Neural cell (in vitro differentiated cells): ENCODE data around the gene ZNF425. TPM values are rescaled to one million over a fixed set of nuclear protein-coding genes. Genes with fewer than 3 reads are reported as not detected.
"Not testable (repeated sequence)": the region's sequence is repeated elsewhere in the genome, so short reads cannot be mapped to it uniquely, and the experiment has no call there.

Experiments used
- H2AFZ ChIP-seq: fragments of 200-600, 300-800 bp; sonication (generic), shearing (Covaris generic); 2 replicates; pipeline ENCODE4 v1.6.0; 2014; ENCODE audit warnings: low read depth, mild to moderate bottlenecking, antibody characterized with exemption, low read length, moderate library complexity
- H3F3A ChIP-seq: fragments of 200-600 bp; shearing (Covaris generic); 2 replicates; pipeline ENCODE4 v1.6.1; 2016; ENCODE audit warnings: mild to moderate bottlenecking, moderate library complexity, mixed read lengths, antibody characterized with exemption, low read length; ENCODE audit not compliant: insufficient read depth, poor library complexity, severe bottlenecking
- H3K27ac ChIP-seq: fragments of 200-600, 300-800 bp; sonication (generic), shearing (Covaris generic); 2 replicates; pipeline ENCODE4 v1.5.1; 2014; ENCODE audit warnings: mild to moderate bottlenecking, low read length, moderate library complexity
- H3K27me3 ChIP-seq: fragments of 300-800, 200-600 bp; sonication (generic), shearing (Covaris generic); 2 replicates; pipeline ENCODE4 v1.6.0; 2014; ENCODE audit warnings: mild to moderate bottlenecking, low read depth, low read length, moderate library complexity; ENCODE audit not compliant: insufficient read depth
- H3K36me3 ChIP-seq: fragments of 300-800, 200-600 bp; sonication (generic), shearing (Covaris generic); 2 replicates; pipeline ENCODE4 v1.5.1; 2014; ENCODE audit warnings: mild to moderate bottlenecking, antibody characterized with exemption, low read length, moderate library complexity; ENCODE audit not compliant: insufficient read depth
- H3K4me2 ChIP-seq: fragments of 300-800, 200-600 bp; sonication (generic), shearing (Covaris generic); 2 replicates; pipeline ENCODE4 v1.6.0; 2014; ENCODE audit warnings: mild to moderate bottlenecking, low read length
- H3K4me3 ChIP-seq: fragments of 300-800, 200-600 bp; sonication (generic), shearing (Covaris generic); 2 replicates; pipeline ENCODE4 v1.5.1; 2014; ENCODE audit warnings: mild to moderate bottlenecking, low read length, moderate library complexity
- H3K79me2 ChIP-seq: fragments of 200-600 bp; shearing (Covaris generic); replicated peaks from 2 replicates; pipeline ENCODE4 v1.6.0; 2014; ENCODE audit warnings: mild to moderate bottlenecking, low read length, moderate library complexity; ENCODE audit not compliant: insufficient read depth
- H3K9ac ChIP-seq: fragments of 300-800, 200-600 bp; sonication (generic), shearing (Covaris generic); 2 replicates; pipeline ENCODE4 v1.6.1; 2016; ENCODE audit warnings: mild to moderate bottlenecking, low read length, mixed read lengths
- H3K9me2 ChIP-seq: fragments of 200-600 bp; shearing (Covaris generic); 2 replicates; pipeline ENCODE4 v1.6.1; 2016; ENCODE audit warnings: mild to moderate bottlenecking, low read length, mixed read lengths; ENCODE audit not compliant: insufficient read depth
- H3K9me3 ChIP-seq: fragments of 200-600, 300-800 bp; sonication (generic), shearing (Covaris generic); 2 replicates; pipeline ENCODE4 v1.6.1; 2016; ENCODE audit warnings: mild to moderate bottlenecking, mixed run types, low read length, moderate library complexity, mixed read lengths
- H4K20me1 ChIP-seq: fragments of 200-600 bp; shearing (Covaris generic); 2 replicates; pipeline ENCODE4 v1.6.1; 2016; ENCODE audit warnings: mild to moderate bottlenecking, mixed run types; ENCODE audit not compliant: insufficient read depth
- CTCF ChIP-seq: fragments of 450-650 bp; IDR thresholded peaks from 2 replicates; pipeline ENCODE4 v1.5.1; 2014; ENCODE audit warnings: antibody characterized with exemption, mild to moderate bottlenecking, moderate library complexity; ENCODE audit not compliant: poor library complexity, severe bottlenecking
- EP300 ChIP-seq: fragments of 450-650 bp; conservative IDR thresholded peaks from 2 replicates; pipeline ENCODE4 v1.6.1; 2014; ENCODE audit warnings: antibody characterized with exemption, mild to moderate bottlenecking, moderate library complexity; ENCODE audit not compliant: poor library complexity, severe bottlenecking
- EZH2 ChIP-seq: fragments of 200-600, 300-800 bp; shearing (Covaris generic), sonication (generic); IDR thresholded peaks from 2 replicates; pipeline ENCODE4 v1.6.1; 2014; ENCODE audit warnings: antibody characterized with exemption, low read length, borderline replicate concordance, mild to moderate bottlenecking; ENCODE audit not compliant: insufficient read depth, poor library complexity, severe bottlenecking
- MXI1 ChIP-seq: fragments of 450-650 bp; conservative IDR thresholded peaks from 2 replicates; pipeline ENCODE4 v1.6.1; 2014; ENCODE audit warnings: antibody characterized with exemption, mild to moderate bottlenecking; ENCODE audit not compliant: poor library complexity, severe bottlenecking
- POLR2AphosphoS5 ChIP-seq: IDR thresholded peaks from 2 replicates; pipeline ENCODE4 v1.6.1; 2012
- RAD21 ChIP-seq: fragments of 450-650 bp; conservative IDR thresholded peaks from 2 replicates; pipeline ENCODE4 v1.6.1; 2014; ENCODE audit warnings: antibody characterized with exemption, mild to moderate bottlenecking, moderate library complexity
- SMC3 ChIP-seq: fragments of 450-650 bp; conservative IDR thresholded peaks from 2 replicates; pipeline ENCODE4 v1.6.1; 2014; ENCODE audit warnings: antibody characterized with exemption, mild to moderate bottlenecking, moderate library complexity; ENCODE audit not compliant: poor library complexity
- TAF1 ChIP-seq: IDR thresholded peaks from 2 replicates; pipeline ENCODE4 v1.6.1; 2012; ENCODE audit warnings: low read depth
- polyA plus RNA-seq: library from polyadenylated mRNA; depleted of rRNA; stranded (reverse); fragments of >200 nt; gene quantifications from 2 replicates; pipeline ENCODE4 v1.2.3, GENCODE V29; 2014
- TF ChIP-seq, protein P1 (sequence below): IDR thresholded peaks from 2 replicates; pipeline ENCODE4 v1.6.1; 2012; ENCODE audit warnings: borderline replicate concordance

Gene ZNF425
- polyA plus RNA-seq, 1 donor from 2014 or later = 5.1 TPM

DNA sequence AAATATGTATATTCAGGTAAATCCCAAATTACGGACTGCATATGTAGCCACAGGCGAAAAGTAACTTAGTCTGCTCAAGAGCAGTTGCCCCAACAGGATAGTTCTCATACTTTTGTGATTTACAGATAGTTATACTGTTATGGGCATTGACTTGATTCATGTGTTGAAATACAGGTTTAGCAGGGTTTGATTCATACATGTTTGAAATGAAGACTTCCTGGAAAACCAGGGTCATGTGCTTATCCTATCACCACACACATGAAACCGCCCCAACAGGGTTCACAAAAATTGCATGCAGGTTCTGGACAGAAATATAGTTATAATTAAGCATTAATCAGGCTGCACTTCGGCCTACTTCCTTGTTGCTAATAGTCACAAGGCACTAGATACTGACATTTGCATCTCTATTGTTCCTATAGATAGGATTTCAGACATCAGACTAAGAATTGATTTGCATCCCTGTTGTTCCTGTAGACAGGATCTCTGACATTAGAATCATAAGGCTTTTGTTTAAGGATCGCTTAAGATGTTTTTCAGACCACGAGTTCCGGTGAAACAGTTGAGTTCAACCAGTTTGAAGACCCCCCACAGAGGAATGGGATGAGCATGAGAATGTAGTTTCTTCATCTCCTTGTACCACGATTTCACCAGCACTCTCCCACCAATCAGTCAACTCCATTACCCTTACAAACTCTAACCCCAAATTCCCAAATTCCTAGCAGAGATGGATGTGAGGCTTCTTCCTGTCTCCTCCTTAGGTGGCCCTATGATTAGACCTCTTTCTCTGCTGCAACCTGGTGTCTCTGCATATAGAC lies 19.1 kb upstream of the ZNF425 start:
- H3K4me3 ChIP-seq = no peak overlapping the region
- no peaks in the 10 kb centered on the region for H3K9me2 ChIP-seq
- H4K20me1 ChIP-seq = no peaks in the 10 kb centered on the region
- H3K27me3 ChIP-seq = no peaks in the 10 kb centered on the region
- peaks cover 18% of the 10 kb centered on the region for H3K79me2 ChIP-seq
- H3F3A ChIP-seq = peaks cover 4% of the 10 kb centered on the region
- TF ChIP-seq POLR2AphosphoS5 (no peak), MXI1 (no peak), RAD21 (no peak), EP300 (no peak), TAF1 (no peak), EZH2 (no peak), SMC3 (no peak), CTCF (no peak)
- TF ChIP-seq, protein P1, sequence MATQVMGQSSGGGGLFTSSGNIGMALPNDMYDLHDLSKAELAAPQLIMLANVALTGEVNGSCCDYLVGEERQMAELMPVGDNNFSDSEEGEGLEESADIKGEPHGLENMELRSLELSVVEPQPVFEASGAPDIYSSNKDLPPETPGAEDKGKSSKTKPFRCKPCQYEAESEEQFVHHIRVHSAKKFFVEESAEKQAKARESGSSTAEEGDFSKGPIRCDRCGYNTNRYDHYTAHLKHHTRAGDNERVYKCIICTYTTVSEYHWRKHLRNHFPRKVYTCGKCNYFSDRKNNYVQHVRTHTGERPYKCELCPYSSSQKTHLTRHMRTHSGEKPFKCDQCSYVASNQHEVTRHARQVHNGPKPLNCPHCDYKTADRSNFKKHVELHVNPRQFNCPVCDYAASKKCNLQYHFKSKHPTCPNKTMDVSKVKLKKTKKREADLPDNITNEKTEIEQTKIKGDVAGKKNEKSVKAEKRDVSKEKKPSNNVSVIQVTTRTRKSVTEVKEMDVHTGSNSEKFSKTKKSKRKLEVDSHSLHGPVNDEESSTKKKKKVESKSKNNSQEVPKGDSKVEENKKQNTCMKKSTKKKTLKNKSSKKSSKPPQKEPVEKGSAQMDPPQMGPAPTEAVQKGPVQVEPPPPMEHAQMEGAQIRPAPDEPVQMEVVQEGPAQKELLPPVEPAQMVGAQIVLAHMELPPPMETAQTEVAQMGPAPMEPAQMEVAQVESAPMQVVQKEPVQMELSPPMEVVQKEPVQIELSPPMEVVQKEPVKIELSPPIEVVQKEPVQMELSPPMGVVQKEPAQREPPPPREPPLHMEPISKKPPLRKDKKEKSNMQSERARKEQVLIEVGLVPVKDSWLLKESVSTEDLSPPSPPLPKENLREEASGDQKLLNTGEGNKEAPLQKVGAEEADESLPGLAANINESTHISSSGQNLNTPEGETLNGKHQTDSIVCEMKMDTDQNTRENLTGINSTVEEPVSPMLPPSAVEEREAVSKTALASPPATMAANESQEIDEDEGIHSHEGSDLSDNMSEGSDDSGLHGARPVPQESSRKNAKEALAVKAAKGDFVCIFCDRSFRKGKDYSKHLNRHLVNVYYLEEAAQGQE = no peak
- no peak overlapping the region for H3K9ac ChIP-seq
- H3K9me3 ChIP-seq = no peaks in the 10 kb centered on the region
- no peak overlapping the region for H3K4me2 ChIP-seq
- H2AFZ ChIP-seq = no peak overlapping the region
- H3K36me3 ChIP-seq = no peaks in the 10 kb centered on the region
- H3K27ac ChIP-seq = no peak overlapping the region

DNA sequence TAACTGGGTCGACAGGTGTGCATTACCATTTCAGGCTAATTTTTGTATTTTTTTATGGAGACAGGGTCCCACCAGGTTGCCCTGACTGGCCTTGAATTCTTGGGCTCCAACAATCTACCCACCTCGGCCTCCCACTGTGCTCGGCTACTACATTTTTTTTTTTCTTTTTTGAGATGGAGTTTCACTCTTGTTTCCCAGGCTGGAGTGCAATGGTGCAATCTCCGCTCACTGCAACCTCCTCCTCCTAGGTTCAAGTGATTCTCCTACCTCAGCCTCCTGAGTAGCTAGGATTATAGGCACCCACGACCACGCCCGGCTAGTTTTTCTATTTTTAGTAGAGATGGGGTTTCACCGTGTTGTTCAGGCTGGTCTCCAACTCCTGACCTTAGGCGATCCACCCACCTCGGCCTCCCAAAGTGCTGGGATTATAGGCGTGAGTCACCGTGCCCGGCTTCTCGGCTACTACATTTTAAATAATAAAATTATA lies 18.4 kb upstream of the ZNF425 start:
- not testable (repeated sequence) for H4K20me1 ChIP-seq, H3K4me2 ChIP-seq, H3K9ac ChIP-seq, H3K9me3 ChIP-seq, H3K27me3 ChIP-seq, H3K4me3 ChIP-seq, H3K36me3 ChIP-seq, H3F3A ChIP-seq, H3K27ac ChIP-seq, H3K9me2 ChIP-seq, H2AFZ ChIP-seq
- H3K79me2 ChIP-seq = peaks cover 10% of the 10 kb centered on the region
